Fibroblast of skin of scalp (primary cell): Measurements from ENCODE around the gene SLIT1.

Source experiments
- DNase-seq: peaks from one replicate; pipeline ENCODE4 v3.0.0-alpha.2; 2013

SLIT1 gene

GRCh38 chr10:97138846-97139245 lies 46.9 kb downstream of the SLIT1 start:
- no peak for DNase-seq

- DNase-seq, result no peak
Measured at GRCh38 chr10:97138174-97138573, 47.6 kb downstream of the SLIT1 start.

- no peak for DNase-seq
Measured at GRCh38 chr10:97136756-97137155, 49.0 kb downstream of the SLIT1 start.

GRCh38 chr10:97135464-97135863 lies 50.3 kb downstream of the SLIT1 start:
- no peak for DNase-seq

- no peak for DNase-seq
Measured at GRCh38 chr10:97134983-97135382, 50.8 kb downstream of the SLIT1 start.

GRCh38 chr10:97134110-97134509 lies 51.6 kb downstream of the SLIT1 start:
- DNase-seq, result no peak

DNA sequence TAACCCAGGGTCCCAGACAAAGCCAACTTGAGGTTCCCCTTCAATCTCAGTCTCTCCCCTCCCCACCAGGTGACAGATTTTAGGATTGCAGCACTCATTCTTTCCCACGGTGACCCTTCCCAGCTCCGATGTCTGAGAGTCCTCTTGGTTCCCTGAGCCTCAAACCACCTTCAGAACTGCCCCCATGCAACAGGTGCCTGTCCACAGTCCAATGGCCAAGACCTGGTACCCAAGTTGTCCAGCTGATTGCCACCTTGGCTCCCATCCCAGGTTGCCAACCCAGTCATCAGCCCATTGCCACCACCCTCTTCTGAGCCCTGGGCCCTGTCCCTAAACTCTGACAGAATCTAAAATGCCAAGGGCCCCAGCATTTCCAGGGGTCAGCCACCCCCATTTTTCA lies 53.5 kb downstream of the SLIT1 start:
- DNase-seq, result no peak

DNA sequence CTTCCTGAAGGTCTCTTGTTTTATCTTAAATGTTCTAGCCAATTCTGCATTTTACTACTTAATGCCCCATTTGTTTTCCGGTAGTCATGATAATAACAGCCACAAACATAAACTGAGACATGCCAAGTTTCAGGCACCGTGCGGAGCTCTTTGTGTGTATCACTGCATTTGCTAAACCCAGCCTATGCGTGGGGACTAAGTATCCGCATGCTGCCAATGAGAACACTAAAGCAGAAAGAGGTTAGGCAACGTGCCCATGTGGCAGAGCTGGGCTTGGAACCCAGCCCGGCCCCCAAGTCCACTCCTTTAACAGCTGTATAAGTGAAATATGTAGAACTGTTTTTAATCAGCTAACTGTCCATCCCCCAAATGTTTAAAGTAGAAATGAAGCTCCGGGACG lies 54.1 kb downstream of the SLIT1 start:
- DNase-seq, result no peak

GRCh38 chr10:97131181-97131628 lies 54.6 kb downstream of the SLIT1 start:
- no peak for DNase-seq

DNA sequence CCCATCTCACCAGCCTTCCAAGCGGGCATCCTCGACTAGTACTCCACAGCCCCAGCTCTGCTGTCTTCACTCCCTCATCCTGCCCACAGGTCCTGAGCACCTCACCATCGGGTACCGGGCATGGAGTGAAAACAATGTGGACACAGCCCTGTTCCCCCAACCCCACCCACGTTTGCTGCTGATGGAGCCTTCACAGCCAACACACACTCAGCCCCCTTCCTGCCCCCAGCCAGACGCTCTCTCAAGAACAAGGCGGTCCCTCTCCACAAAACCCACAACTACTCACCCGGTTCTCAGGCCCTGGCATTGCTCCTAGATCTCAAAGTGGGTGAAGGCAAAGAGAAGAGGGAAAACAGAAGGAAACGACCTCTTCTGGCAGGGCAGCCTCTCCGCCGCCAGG lies 56.1 kb downstream of the SLIT1 start:
- DNase-seq, result no peak

- no peak for DNase-seq
Measured at GRCh38 chr10:97128516-97129154, 57.1 kb downstream of the SLIT1 start.

GRCh38 chr10:97128039-97128492 lies 57.7 kb downstream of the SLIT1 start:
- no peak for DNase-seq

DNA sequence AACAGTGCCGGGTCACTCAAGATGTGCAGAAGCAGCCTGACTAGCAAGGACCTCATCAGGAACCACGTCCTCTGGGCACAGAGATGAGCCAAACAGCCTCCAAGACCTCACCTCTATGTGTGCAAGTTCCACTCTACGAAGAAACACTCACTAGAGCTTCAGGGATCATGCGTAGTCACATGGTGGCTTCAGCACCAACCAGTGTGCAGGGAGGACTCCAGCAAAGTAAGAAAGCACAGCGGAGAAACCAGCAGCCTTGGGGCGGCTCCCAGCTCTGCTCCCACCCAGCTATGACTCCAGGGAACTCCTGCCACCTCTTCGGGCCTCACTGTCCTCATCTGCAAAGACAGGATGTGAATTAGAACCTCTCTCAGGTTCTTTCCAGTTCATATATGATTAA lies 58.2 kb downstream of the SLIT1 start:
- DNase-seq, result no peak

- DNase-seq, result no peak
Measured at GRCh38 chr10:97124211-97124610, 61.5 kb downstream of the SLIT1 start.

- DNase-seq, result no peak
Measured at GRCh38 chr10:97123765-97124164, 62.0 kb downstream of the SLIT1 start.

GRCh38 chr10:97121041-97121440 lies 64.7 kb downstream of the SLIT1 start:
- DNase-seq, result no peak

DNA sequence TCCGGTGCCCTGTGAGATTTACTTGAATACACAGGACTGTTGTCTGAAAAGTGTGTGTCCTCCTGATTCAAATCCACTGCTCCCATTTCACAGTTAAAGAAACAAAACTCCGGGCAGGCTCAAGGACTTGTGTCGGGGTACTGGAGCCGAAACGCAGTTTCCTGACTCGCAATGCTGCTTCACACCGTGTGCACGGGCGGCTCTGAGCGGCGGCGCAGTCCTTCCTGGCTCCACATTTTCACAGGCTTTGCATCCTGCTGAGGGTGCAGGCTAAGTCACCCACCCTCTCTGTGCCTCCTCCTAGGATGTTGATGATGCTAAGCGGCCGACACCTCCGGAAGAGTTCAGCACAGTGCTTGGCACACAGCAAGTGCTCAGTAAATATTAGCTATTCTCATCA lies 65.4 kb downstream of the SLIT1 start:
- DNase-seq, result no peak

GRCh38 chr10:97119058-97119745 lies 66.6 kb downstream of the SLIT1 start:
- no peak for DNase-seq

DNA sequence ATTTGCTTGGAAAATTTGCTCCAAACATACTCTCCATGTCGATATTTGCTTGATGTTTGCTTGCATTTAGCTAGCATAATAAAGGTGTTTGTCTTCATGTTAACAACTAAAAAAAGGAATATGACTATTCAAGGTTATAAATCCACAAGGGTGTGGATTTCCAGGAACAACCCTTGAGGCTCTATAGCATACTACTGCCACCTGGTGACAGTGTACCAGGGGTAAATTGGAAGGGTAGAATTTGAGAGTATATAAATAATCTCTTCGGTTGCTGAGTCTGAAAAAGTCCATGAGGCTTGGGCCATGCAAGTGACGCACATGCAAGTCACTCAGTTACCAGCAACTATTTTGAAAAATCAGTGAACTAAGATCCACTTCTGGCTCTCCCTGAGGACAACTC lies 68.4 kb downstream of the SLIT1 start:
- DNase-seq, result no peak

GRCh38 chr10:97116462-97117162 lies 69.1 kb downstream of the SLIT1 start:
- no peak for DNase-seq

DNA sequence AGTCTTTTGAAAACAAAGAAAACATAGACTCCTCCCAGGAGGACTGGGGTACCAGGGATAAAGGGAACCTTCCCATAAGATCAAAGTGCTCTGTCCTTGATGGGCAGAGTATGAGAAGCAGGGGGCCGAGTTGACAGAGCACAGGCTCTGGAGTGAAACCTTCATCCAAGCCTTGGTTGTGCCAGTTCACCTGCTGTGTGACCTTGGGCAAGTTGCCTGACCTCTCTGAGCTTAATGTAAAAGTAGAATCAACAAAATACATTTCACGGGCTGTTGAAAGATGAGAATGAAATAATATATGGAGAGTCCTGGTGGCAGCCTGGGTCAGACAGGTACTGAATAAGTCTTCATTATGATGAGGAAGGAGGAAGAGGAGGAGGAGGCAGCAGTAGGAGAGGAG lies 69.9 kb downstream of the SLIT1 start:
- DNase-seq, result no peak

DNA sequence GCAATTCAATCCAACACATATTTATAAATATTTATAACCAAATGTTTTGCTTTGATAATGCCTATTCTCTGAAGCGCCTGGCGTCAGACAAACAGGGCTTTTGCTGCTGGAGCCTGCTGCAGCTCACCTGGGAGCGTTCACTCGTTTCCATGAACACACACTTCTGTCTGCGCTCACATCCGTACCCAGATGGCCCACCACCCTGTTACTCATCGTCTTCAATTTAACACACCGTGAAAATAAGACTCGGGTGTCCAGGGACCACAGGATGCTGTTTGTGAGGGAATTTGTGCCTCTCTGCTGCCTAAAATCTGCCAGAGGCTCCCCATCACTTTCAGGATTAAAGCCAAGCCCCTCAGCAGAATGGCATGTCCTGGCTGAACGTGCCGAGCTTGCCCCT lies 74.1 kb downstream of the SLIT1 start:
- DNase-seq, result no peak

DNA sequence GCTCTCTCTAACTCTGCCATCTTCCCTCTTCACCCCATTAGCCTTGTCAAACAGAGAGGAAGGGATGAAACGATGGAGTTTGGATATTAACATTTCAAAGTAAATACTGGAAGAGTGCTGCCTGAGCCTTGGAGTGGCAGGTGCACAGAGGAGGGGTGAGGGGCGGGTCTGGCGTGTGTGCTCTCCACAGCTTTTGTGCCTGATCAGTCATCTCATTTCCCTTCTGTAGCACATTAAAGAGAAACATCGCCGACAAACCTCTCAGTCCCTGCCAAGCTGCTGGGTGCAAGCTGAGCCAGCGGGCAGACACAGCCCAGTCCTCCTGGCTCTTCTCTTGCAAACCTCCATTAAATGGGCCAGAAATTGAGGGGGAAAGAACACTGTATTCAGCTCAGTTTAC lies 76.2 kb downstream of the SLIT1 start:
- DNase-seq, result no peak

DNA sequence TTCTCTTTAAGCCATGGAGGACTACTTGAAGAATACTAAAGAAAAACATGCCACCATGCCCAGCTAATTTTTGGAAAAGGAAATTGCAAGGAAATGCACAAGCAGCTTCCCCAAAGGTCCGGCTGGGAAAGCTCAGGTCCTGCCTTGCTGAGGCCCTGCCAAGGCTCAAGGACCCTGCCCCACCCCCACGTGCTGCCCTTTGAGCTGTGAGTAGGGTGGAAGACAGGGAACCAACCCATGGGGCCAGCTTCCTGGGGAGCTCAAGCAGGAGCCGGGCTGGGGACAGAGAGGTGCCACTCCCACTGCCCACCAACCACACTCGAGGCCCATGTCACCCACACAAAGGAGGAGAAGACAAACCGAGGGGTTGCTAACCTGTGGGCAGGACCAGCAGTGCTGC lies 78.2 kb downstream of the SLIT1 start:
- no peak for DNase-seq
